Measurements from ENCODE around the gene PTPA.
"Not testable (repeated sequence)": the region's sequence is repeated elsewhere in the genome, so short reads cannot be mapped to it uniquely, and the experiment has no call there.

Gene PTPA

DNA sequence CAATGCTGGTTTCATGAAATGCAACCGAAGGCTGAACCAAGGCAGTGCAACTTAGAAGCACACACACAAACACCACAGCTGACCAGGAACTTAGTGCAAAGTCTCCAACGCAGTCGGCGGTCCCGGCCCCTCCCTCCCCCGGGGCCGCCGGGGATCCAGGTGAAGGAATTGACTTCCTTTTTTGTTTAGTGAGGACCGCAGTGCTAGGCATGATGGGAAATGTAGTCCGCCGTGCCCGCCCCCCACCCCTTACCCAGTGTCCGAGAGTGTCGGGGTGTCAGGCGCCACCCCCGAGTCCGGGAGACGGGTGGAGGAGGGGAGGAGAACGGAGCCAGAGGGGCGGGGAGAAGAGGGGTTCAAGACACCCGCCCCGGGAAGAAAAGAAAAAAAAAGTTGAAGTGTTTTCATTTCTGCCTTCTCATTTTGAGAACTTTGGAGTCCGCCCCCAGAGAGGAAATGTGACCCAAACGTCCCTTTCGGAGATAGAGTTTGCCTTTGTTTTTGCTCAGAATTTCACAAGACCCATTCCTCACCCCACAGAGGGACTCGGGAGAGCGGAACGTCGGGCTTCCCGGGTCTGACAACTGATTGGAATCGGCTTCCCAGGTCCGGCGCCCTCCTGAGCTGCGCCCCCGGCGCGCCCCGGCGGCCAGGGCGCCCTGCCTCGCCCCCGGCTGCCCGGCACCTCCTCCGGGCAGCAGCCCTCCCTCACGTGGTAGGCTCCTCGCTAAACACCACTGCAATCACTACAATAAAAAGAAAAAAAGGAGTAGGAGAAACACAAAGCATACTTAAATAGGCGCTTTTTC lies 64.8 kb downstream of the PTPA start:
- peak; percentile 40 to 73 (median 70) for DNase-seq (ENCODE audit: low read depth in 3 of 3)

DNA sequence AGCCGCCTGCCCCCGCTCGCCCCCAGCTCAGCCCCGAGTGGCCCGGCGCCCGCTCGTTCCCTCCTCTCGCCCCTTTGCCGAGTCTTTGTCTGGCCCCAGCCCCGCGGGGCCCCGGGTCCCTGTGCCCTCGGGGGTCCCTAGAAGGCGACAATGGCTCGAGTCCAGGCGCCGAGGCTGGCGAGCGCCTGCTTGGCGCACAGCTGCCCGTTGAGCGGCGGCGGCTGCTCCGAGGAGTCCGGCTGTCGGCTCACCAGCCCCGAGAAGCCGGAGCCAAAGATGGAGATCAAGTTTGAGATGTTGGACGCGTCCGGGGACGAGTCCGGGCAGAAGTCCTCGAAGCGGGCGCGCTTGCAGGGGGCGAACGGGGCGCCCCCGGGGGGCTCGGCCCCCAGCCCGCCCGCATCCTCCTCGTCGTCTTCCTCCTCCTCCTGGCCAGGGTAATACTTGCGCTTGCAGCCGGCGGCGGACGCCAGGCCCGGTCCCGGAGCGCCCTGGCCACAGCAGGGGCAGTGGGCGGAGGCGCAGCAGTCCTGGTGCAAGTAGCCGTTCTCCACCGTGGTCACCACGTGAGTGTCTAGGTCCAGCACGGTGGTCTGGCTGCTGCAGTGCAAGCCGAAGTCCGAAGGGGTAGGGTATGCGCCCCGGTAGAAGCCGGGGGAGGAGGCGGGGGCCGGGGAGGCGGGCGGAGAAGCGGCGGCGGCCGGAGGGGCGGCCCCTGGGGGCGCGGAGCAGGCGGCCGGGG lies 65.7 kb downstream of the PTPA start:
- no peak for DNase-seq (ENCODE audit: low read depth in 3 of 3)

DNA sequence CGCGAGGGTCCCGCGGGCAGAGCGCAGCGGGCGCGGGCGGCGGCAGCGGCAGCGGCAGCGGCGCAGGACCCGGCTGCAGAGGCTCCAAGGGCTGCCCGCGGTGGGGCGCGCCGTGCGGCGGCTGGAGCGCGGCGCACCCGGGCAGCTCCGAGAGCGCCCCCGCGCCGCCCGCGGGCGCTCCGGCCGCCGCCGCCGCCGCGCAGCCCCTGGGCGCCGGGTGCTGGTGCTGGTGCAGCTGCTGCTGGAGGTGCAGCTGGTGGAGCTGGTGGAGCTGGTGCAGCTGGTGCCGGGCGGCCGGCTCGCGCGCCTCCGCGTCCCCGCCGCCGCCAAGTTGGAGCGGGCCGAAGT lies 66.2 kb downstream of the PTPA start:
- no peak for DNase-seq (ENCODE audit: low read depth in 3 of 3)

DNA sequence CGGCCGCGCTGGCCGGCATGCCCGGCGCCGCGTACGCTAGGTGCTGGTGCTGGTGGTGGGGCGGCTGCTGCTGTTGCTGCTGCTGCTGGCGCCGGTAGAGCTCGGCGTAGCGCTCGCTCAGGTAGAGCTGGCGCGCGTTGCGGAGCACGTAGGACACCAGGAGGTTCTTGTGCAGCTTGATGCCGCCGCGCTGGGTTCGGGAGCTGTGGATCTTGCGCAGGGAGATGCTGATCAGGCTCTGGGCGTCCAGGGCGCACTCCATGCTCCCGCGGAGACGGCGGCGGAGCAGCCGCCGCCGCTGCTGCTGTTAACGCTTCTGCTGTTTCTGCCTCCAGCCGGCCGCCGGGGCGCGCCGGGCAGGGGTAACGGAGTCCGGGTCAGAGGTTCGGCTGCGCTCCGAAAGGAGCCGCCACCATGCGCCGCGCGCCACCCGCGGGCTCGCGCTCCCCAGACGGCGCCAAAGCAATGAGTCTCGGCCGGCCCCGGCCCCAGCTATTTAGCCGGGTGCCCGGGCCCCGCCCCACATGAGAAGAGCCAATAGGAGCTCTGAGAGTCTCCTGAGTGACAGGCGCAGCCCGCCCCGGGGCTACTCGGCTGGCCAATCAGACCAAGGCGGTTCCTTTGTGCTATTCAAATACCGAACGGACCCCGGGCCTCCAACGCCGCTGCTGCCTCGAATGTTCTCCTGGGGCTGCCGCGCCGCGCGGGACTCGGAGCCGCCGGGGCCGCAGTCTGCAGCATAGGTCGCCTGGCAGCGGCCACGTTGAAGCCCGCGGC lies 66.8 kb downstream of the PTPA start, which contains the start of gene IER5L:
Gene IER5L, minus strand, starts transcription at position 471 of the 777 bp plus-strand sequence. Its CDS starts 209 bp downstream, at position 262.
- peak; percentile 85 to 87 (median 87) for DNase-seq (ENCODE audit: low read depth in 3 of 3)

DNA sequence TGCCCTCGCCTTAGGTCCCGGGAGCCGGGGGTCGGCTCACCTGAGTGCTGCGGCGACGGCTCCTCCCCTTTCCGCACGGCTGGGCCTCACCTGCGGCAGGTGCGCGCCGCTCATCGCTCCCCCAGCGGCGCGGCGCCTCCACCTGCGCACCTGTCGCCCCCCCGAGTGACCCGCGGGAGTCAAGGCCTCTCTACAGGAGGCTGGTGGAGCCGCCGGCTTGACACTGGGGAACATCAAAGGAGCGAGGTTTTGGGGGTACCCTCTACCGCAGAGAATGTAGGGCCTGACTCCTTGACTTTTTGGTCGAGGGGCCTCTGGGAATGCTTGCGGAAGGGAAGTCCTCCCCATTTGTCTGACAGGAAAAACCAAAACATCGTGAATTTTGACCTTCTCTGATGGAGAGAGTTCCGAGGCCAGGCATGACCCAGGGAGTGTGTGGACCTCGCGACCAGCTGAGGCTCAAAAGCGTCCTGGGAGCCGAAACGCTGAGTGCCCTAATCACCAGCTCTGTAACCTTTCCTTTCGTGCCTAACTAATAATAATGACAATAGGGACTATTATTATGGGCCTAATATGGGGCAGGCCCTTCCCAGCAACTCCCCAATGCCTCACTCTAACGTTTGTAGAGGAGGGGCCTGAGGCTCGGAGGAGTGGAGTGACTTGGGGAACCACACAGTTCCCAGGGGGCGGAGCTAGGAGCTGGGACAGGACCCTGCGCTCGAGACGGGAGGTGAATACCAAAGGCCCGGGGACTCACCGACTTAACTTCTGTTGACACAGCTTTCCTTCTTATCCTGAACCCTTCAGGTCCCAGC lies 67.6 kb downstream of the PTPA start:
- no peak for DNase-seq (ENCODE audit: low read depth in 3 of 3)

DNA sequence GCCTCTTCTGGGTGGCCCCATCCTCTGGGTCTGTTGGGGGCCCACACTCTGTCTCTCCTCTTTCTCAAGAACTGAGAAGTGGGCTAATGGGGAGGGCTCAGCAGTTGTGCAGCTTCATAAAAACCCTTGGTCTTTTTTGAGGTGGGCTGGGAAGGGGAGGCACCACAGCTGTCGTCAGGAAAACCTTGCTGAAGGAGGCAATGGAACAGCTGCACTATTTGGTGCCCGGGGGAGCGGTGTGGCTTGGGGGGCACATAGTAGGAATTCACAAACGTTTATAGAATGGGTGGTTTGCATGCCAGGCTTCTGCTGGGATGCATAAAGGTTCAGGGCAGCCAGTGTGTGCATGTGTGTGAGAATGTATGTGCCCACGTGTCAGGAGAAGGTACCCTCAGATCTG lies 70.0 kb downstream of the PTPA start:
- DNase-seq (ENCODE audit: low read depth in 3 of 3): no peak

GRCh38 chr9:129182122-129182521 lies 70.9 kb downstream of the PTPA start:
- DNase-seq (ENCODE audit: low read depth in 3 of 3): no peak

GRCh38 chr9:129182625-129183494 lies 71.6 kb downstream of the PTPA start:
- no peak for DNase-seq (ENCODE audit: low read depth in 3 of 3)

- no peak for DNase-seq (ENCODE audit: low read depth in 3 of 3)
These were observed 72.4 kb downstream of the PTPA start for GRCh38 chr9:129183495-129184218.

DNA sequence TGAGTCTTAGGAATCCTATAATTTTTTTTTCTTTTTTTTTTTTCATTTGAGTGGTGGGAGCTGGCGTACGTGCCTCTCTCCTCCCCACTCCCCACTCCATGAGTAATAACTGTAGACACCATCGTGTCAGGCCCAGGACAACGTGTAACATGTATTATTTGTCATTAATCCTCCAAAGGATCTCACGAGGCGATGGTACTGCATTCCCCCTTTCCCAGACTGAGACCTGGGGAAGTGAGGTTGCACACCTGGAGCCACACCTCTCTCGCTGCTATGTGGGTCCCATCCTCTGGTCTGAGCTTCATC lies 73.0 kb downstream of the PTPA start:
- DNase-seq (ENCODE audit: low read depth in 3 of 3): no peak

- DNase-seq (ENCODE audit: low read depth in 3 of 3): no peak
These were observed 73.4 kb downstream of the PTPA start for GRCh38 chr9:129184596-129185122.

GRCh38 chr9:129185402-129185801 lies 74.2 kb downstream of the PTPA start:
- no peak for DNase-seq (ENCODE audit: low read depth in 3 of 3)

- DNase-seq (ENCODE audit: low read depth in 3 of 3): no peak
These were observed 74.8 kb downstream of the PTPA start for GRCh38 chr9:129185991-129186390.

- DNase-seq (ENCODE audit: low read depth in 3 of 3): no peak
These were observed 75.8 kb downstream of the PTPA start for GRCh38 chr9:129187042-129187441.

- DNase-seq (ENCODE audit: low read depth in 3 of 3): not testable (repeated sequence)
These were observed 78.8 kb downstream of the PTPA start for GRCh38 chr9:129189971-129190370.

DNA sequence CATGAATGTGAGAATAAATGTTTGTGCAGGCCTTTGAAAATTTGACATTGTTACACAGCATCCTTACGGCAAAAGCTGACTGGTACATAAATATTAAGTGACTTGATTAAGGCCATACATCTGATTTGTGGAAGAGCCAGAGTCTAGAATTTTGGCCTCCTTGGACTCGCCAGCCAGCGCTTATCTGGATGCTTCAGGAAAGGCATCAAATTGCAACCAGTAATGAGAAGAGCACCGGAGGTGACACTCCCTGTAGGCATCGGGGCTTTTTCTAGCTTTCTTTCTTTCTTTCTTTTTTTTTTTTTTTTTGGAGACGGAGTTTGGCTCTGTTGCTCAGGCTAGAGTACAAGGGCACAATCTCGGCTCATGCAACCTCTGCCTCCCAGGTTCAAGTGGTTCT lies 80.0 kb downstream of the PTPA start:
- no peak for DNase-seq (ENCODE audit: low read depth in 3 of 3)

DNA sequence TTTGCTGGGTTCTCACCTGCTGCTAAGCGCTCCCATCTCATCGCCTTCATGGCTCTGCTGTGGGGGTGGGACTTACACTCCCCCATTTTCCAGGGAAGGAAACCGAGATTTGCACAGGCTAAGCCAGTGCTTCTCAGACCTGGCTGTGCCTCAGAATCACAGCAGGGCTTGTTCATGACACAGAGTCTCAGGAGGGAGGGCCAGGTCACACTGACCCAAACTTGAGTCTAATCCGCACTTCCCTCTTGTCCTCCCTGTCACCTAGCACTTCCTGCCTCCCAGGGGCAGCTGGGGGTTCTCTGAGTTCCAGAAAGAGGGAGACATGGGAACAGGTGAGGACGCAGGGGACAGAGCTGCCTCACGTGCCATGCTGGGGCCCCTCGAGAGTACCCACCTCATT lies 82.4 kb downstream of the PTPA start:
- DNase-seq (ENCODE audit: low read depth in 3 of 3): no peak

- no peak for DNase-seq (ENCODE audit: low read depth in 3 of 3)
These were observed 83.0 kb downstream of the PTPA start for GRCh38 chr9:129194221-129194620.

GRCh38 chr9:129195606-129196005 lies 84.4 kb downstream of the PTPA start:
- no peak for DNase-seq (ENCODE audit: low read depth in 3 of 3)

GRCh38 chr9:129197045-129197444 lies 85.8 kb downstream of the PTPA start:
- DNase-seq (ENCODE audit: low read depth in 3 of 3): not testable (repeated sequence)
